Suppressor macrophage treated with lipopolysaccharide for 1 hour (primary cell): ENCODE results near the gene D2HGDH.
A peak's percentile ranks its signal among the peaks of the same experiment; 100 is the strongest.
"Not testable (repeated sequence)": the region's sequence is repeated elsewhere in the genome, so short reads cannot be mapped to it uniquely, and the experiment has no call there.

ENCODE experiments used
- DNase-seq, 3 donors: peaks; one replicate each; pipeline ENCODE4 v3.0.0-alpha.2; 2020 to 2022

The D2HGDH gene

DNA sequence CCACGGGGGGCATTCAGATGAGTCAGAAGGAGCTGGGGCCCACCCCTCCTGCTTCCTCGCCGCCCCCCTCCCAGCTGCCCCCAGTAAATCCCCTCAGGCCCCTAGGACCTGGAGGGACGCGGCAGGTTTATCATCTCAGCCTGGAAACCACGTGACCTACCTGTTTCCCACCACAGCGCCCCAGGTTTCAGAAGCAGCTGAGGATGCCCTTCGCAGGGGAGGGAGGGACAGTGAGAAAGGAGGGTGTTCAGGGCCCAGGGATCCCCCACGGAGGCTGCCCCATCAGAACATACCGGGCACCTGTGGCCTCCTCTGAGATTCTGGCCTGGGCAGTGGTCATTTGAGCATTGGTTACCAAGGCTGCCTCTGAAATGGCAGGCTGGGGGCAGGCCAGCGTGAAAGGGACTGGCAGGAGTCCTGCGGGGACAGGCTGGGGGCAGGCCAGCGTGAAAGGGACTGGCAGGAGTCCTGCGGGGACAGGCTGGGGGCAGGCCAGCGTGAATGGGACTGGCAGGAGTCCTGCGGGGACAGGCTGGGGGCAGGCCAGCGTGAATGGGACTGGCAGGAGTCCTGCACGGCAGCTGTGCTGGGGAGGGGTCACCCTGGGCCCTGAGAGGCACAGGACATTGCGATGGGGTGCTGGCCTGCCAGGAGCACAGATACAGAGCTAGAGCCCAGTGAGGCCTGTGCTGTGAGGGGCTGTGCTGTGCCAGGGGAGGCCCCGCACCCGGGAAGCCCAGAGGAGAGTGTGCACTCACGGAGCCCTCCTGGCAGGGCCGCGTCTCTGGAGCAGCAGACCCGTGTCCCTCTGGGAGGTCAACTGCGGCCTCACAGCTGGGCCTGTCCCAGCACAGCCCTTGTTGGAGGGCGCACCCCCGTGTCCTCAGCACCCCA lies 76.1 kb downstream of the D2HGDH start:
- DNase-seq: no peak

DNA sequence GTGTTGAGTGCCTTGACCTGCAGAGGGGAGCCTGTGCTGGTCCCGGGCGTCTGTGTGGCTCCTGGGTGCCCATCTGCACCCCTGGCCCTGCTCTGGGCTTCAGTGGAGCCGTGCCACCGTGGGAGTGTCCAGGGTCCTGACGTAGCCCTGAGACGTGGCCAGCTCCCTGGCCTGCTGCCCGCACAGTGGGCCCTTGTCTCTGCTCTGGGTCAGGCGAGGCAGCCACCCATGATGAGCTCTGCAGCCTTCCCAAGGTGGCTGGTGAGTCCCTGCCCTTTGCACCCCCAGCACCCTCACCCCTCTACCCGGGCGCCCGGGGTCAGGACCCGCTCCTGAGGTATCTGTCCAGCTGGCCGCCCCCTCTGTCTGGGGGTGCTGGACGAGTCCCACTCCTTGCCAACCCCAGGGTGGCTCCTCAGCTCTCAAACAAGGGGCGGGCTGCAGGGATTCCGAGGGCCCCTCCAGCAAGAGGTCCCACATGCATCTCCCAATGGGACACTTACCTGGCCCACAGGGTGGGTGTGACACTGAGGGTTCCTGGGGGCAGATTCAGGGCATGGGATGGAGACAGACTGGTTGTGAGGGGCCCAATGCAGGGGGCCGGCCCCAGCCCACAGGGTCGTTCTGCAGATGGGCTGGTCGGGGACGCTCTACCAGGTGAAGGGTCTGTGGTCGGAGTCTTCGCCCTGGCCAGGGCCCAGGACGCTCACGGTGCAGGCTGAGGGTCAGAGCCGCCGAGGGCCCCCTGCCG lies 76.9 kb downstream of the D2HGDH start:
- no peak for DNase-seq

DNA sequence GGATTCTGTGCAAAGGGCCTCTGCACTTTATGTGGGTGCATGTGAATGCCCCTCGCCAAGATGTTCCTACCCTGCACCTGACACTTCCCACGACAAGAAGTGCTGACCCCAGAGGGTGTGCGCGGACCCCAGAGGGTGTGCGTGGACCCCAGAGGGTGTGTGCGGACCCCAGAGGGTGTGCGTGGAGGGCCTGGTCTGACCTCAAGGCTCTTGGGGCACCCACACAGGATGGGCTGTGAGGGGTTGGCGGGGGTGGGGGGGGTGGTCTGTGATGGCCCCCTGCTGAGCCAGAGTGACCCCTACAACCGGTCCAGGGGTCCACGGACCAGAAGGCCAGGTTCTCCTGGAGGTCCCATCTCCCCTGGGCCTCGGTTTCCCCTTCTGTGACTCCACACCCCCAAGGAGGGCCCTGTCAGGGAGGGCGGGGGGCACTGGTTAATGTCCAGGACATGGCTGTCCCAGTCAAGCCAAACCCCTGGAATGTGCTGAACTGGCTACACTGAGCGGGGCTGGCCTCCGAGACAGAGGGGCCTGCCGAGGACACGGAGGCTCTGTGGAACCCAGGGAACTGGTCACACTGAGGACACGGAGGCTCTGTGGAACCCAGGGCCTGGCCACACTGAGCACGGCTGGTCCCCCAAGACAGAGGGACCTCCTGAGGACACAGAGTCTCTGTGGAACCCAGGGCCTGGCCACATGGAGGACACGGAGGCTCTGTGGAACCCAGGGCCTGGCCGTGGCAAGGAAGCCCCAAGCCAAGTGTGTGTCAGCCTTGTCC lies 77.7 kb downstream of the D2HGDH start:
- no peak for DNase-seq

DNA sequence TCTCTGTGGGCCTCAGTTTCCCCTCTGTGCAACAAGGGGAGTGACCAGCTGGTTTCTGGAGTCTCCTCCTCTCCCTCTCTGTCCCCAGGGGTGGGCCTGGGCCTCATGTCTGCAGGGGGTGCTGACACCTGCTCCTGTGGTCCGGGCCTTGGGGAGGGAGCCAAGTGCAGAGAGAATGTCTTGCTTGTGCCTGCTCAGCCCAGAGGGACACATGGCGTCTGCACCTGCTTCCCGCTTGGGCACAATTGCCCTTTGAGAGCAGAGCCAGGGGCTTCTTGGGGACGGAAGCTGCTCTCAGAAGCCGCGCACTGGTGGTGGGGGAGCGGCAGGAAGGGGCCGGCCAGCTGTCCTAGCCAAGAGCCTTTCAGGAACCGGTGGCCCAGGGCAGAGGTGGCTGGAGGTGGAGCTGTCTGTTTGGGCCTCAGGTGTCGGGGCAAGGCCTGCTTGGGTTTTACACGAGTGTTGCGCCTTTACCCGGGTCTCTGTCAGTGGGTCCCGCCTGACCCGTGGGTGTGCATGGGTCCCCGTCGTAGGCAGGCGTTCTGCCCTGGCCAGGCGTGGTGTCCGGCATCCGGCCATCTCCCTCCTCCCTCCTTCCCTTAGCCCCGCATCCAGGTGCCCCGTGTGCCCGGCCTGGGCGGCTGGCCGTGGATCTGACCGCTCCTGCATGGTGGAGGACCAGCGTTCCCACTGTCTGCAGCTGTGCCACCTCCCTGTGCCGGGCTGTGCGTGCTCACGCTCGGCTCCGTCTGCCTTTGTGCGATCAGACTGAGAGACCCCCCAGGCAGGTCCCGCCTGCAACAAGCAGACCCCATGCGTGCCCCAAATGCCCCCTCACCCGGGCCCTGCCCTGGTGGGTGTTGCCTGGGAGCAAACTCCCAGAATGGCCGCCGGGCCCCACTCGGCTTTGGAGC lies 78.6 kb downstream of the D2HGDH start:
- DNase-seq: no peak

DNA sequence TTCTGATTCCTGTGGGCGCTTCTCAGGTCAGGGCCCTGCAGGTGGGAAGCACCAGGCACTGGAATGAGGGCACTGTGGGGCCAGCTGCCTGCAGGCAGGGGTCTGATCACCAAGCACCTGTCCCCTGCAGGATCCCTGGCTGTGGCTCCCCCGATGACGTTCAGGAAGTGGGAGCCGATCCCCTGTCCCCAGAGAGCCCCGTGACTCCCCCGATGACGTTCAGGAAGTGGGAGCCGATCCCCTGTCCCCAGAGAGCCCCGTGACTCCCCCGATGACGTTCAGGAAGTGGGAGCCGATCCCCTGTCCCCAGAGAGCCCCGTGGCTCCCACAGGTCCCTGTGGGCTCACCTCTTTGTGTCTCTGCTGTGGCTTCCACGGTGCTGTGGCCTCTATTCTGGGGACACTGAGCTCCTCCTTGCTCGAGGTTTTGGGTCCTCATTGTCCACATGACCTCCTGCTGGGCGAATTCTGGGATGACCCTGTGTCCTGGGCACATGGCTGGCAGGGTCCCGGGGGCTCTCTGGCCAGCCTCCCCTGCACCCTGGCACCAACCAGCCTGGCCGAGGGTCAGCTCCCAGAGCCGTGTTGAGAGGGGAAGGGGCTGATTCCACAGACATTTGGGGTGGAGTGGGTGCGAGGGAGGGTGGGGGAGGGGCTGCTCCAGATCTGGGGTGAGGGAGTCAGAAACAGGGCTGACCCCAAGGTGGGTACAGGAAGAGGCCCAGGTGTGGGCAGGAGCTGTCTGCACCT lies 79.4 kb downstream of the D2HGDH start:
- DNase-seq: peak; percentile 28 to 72 (median 68)

DNA sequence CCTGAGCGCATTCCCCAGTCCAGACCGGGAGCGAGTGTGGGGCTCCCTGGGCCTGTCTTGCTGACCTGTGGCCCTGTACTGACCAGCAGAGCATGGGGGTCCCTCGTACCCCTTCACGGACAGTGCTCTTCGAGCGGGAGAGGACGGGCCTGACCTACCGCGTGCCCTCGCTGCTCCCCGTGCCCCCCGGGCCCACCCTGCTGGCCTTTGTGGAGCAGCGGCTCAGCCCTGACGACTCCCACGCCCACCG lies 79.9 kb downstream of the D2HGDH start:
- DNase-seq: no peak

DNA sequence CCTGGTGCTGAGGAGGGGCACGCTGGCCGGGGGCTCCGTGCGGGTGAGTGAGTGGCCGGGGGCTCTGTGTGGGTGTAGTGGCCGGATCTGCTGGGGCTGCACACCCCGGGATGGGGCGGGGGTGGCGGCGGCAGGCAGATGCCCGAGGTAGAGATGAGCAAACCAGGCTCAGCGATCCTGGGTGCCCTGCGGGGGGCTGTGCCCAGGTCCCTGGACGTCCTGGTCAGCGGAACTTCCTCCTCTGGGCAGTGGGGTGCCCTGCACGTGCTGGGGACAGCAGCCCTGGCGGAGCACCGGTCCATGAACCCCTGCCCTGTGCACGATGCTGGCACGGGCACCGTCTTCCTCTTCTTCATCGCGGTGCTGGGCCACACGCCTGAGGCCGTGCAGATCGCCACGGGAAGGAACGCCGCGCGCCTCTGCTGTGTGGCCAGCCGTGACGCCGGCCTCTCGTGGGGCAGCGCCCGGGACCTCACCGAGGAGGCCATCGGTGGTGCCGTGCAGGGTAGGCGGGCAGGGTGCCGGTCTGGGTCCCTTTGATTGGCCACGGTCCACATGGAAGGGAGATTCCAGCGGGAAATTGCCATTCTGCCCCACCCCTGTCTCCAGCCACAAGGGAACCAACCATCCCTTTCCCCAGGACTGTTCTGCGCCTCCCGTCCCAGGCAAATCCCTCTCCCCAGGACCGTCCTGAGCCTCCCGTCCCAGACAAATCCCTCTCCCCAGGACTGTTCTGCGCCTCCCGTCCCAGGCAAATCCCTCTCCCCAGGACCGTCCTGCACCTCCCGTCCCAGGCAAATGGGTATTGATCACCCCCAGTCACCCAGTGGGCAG lies 80.4 kb downstream of the D2HGDH start:
- no peak for DNase-seq

DNA sequence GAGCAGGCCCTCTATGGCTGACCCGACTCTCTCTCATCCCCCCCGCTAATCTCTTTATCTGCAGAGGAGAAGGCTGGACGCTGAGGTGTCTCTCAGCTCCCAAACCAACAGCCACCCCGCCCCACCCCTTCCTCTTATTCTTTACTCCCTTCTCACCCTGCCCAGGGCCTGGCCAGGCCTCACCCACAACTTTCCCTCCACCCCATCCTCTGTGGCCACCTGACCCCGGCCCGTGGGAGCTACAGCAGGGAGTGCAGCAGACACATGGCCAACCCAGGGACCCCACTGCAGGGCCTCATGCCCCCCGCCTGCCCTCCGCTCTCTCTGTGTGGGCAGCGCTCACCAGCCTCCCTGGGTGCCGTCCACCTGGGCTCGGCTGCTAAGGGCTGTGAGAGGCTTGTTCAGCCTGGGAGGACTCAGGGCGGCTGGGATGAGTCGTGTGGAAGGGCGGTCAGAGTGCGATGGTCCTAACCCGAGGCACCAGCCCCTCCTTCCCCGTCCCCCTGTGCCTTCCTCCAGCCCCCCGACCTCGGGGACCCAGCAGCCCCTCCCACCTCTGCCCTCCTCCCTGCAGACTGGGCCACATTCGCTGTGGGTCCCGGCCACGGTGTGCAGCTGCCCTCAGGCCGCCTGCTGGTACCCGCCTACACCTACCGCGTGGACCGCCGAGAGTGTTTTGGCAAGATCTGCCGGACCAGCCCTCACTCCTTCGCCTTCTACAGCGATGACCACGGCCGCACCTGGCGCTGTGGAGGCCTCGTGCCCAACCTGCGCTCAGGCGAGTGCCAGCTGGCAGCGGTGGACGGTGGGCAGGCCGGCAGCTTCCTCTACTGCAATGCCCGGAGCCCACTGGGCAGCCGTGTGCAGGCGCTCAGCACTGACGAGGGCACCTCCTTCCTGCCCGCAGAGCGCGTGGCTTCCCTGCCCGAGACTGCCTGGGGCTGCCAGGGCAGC lies 81.3 kb downstream of the D2HGDH start:
- no peak for DNase-seq

DNA sequence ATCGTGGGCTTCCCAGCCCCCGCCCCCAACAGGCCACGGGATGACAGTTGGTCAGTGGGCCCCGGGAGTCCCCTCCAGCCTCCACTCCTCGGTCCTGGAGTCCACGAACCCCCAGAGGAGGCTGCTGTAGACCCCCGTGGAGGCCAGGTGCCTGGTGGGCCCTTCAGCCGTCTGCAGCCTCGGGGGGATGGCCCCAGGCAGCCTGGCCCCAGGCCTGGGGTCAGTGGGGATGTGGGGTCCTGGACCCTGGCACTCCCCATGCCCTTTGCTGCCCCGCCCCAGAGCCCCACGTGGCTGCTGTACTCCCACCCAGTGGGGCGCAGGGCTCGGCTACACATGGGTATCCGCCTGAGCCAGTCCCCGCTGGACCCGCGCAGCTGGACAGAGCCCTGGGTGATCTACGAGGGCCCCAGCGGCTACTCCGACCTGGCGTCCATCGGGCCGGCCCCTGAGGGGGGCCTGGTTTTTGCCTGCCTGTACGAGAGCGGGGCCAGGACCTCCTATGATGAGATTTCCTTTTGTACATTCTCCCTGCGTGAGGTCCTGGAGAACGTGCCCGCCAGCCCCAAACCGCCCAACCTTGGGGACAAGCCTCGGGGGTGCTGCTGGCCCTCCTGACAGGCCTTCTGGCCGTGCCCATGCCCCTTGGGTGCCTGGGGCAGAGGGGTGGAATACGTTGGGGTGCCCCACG lies 82.1 kb downstream of the D2HGDH start:
- DNase-seq: no peak

DNA sequence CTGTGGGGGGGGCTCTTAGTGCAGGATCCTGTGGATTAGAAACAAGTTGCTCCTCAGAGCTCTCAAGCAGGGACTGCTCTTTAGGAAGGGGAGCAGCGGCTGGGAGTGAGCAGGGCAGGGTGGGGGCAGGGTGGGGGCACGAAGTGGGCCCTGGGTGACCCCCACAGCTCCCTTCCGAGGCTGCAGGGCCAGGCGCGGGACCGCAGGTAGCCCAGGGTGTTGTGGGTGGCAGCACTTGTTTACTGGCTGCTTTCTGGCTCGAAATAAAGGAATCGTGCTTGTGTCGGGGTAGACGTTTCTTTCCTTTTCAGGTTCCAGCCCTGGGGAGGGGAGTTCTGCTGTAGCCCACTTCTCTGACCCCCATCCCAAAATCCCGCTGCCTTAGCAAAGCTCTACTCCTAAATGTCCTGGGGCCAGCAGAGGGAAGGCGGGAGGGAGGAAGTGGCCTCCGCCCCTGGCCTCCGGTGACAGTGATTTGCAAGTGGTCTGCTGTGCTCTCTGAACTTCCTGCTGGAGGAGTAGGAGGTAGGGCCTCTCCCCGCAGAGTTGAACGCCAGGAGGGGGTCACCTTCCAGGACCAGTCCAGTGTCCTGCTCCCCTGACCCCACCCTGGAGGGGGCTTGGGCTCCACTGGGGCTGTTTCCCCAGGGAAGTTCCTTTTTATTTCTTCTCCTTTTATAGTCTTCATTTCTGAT lies 82.8 kb downstream of the D2HGDH start:
- DNase-seq: peak; percentile 34 to 38 (median 35)

DNA sequence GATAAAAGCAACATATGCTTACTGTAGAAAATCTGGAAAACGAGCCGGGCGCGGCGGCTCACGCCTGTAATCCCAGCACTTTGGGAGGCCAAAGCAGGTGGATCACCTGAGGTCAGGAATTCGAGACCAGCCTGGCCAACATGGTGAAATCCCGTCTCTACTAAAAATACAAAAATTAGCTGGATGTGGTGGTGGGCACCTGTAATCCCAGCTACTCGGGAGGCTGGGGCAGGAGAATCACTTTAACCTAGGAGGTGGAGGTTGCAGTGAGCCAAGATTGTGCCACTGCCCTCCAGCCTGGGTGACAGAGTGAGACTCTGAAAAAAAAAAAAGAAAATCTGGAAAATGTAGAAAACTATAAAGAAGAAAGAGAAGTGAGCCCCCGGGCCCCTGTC lies 83.4 kb downstream of the D2HGDH start:
- DNase-seq: not testable (repeated sequence)
